ENCODE data around the gene SMURF1.

SMURF1 gene

DNA sequence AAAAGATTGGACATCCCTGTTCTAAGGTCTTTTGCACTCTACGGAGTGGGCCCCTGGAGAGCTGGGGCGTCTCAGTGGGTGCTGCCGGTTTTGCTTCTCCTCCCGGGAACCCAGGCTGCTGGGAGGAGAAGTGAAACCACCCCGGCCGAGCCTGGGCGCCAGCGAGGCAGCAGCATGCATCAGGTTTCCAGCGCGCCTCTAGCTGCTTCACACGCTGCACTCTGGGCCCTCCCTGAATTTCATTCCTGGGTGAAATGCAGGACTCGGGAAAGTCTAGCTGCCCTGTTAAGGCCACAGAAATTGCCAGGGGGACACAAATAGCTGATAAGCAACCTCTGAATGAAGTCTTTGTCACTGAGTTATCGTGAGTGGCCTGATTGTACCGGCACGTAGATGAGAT lies 138.1 kb downstream of the SMURF1 start:
- no peak for DNase-seq (ENCODE audit: low read depth)

DNA sequence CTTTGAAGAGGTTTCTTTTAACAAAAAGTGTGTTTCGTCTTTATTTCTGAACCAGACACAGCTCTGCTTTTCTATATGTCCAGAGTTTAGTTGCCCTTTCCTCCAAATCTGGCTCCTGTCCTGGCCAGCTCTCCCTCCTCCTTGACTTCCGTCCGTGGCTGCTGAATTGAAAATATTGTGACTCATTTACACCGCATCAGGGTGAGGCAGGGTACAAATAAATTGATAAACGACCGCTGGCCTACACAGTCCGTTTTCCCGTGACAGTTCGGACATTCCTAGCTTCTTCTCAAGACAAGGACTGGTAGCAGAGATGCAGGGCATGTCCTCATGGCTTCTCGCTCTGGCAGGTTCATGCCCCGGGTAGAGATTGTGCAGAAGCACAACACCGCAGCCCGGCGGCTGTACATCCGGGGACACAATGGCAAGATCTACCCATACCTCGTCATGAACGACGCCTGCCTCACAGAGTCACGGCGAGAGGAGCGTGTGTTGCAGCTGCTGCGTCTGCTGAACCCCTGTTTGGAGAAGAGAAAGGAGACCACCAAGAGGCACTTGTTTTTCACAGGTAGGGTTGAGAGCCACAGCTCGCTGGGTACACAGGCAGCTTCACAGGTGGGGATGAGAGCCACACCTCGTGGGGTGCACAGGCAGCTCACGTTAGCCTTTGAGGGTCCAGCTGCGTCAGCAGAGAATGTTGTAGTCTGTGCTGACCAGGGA lies 139.0 kb downstream of the SMURF1 start:
- no peak for DNase-seq (ENCODE audit: low read depth)

- DNase-seq (ENCODE audit: low read depth), result no peak
These were observed 139.7 kb downstream of the SMURF1 start for GRCh38 chr7:99004216-99004615.

GRCh38 chr7:99003419-99003818 lies 140.5 kb downstream of the SMURF1 start:
- no peak for DNase-seq (ENCODE audit: low read depth)

GRCh38 chr7:99002827-99003212 lies 141.1 kb downstream of the SMURF1 start:
- no peak for DNase-seq (ENCODE audit: low read depth)

DNA sequence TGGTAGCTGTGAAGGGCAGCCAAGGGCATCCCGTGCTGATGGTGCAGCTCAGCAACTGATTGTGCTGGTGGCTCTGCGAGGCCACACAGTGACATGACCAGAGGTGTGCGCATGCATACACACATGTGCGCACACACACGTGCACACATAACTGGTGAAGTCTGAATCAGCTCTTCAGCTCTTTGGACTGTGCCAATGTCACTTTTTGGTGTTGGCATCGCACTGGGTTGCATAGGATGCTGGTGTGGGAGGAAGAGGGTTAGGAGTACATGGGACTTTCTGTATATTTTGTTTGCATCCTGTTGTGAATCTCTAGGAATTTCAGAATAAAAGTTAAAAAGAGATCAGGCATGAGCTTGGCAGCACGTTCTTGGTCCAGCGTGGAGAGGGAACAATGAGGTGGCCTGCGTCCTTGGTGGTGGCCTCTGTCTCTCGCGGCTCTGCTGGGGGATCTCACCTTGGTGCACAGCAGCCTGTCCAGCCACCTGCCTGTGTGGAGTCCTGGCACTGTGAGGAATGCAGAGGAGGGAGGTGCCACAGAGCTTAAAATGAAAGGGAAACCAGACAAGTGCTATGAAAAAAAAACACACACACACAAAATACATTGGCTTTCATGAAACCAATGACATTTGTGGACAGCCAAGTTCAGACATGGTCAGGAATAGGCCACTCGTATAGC lies 141.6 kb downstream of the SMURF1 start:
- no peak for DNase-seq (ENCODE audit: low read depth)

DNA sequence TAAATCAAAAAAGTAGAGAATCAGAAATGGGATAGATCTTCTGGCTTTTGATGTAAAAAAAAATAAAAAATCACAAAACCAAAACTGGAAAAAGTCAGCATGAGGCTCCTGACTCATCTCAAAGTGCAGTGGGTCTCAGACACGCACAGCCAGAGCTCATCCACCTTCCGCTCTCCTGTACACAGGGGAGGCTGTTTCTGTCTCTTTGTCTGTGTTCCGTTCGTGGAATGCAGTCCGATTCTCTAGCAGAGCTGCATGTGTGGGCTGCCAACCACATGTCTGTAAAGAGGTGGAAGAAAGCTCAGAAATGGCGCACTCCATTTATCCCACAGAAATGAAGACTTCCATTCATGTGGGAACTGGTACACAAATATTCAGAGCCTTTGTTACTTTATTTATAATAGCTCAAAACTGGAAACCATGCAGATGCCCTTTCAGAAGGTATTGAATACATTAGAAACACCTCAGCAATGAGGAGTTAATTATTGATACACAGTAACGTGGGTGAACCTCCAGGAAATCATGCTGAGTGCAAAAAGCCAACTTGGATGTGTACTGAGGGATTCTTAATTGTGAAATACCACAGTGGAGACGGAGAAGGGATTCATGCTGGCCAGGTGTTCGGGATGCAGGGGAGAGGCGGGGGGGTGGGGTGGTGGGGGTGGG lies 142.3 kb downstream of the SMURF1 start:
- no peak for DNase-seq (ENCODE audit: low read depth)

DNA sequence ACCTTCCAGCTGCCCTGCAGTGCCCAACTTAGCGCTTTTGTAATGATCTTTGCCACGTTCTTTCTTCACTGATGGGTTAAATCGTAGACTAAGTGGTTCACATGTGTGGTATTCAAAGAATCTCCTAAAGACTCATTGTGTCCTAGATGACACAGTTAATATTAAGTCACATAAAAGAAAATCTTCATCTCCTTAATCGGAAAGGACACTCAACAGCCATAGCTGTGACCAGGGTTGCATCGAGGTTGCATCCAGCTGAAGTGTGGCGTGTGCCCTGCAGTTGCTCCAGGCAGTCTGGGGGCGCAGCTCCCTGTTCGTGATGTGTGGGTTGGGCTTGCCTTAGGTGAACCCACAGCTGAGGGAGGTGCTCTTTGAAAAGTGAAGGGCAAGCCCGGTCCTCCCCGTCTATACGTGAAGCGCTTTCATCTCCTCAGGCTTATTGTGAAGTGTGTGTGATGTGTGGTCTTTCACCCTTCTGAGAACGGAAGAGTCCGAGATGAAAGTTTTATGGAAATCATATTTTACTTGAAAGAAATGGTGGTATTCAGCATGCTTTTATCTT lies 142.9 kb downstream of the SMURF1 start:
- no peak for DNase-seq (ENCODE audit: low read depth)

- no peak for DNase-seq (ENCODE audit: low read depth)
These were observed 143.6 kb downstream of the SMURF1 start for GRCh38 chr7:99000196-99000903.

DNA sequence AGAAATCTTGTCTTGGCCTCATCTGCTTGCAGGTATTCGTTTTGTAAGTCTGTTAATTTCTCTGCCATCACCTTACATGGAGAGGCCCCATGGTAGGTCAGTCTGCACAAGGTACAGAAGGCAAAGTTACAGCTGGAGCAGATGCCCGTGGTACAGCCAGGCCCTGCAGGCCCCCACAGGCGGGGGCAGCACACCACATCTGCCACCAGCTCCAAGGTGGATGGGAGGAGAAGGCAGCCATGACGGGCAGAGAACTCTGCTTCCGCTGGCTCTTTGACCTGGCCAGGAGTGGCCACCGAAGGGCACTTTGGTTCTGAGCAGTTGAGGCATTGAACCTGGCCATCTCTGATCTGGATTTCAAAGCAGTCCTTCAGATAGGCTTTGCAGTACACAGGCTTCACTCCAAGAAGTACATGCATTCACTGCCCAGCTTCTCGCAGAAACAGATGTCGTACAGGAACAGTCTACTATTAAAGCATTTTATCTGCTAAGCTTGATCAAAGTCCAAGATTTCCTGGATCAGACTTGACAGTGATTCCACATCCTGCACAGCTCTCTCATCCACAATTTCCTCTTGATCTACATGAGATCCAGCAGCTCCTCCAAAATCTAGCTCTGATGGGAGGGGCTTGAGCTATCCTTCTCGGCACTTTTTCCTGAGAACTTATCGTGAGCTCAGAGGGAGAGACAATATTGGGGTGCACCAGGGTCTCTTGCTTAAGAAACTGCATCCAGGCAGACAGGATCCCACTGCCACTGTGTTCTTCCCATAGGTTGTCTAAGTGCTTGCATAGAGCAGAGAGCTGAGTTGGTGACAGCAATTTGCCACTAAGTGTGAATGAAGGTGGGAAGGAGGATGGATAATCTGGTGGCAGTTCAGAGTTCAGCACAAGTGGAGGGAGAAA lies 144.8 kb downstream of the SMURF1 start:
- DNase-seq (ENCODE audit: low read depth), result no peak

- no peak for DNase-seq (ENCODE audit: low read depth)
These were observed 146.1 kb downstream of the SMURF1 start for GRCh38 chr7:98997846-98998245.

DNA sequence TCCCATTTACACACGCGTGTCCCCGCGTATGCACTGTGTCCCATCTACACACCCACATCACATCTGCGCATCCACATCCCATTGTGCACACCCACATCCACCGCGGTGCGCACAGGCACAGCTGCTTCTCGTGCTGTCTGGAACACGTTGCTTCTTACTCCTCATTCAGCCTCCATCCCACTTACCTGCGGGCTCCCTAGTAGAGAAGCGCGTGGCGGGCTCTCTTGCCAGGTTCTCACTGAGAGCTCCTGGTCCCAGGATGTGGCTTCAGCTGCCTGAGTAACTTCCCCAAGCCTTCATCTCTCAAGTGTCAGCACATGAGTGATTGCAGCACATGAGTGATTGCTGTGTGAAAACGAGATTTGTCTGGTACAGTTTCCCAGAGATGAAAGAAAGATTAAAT lies 147.8 kb downstream of the SMURF1 start:
- no peak for DNase-seq (ENCODE audit: low read depth)

DNA sequence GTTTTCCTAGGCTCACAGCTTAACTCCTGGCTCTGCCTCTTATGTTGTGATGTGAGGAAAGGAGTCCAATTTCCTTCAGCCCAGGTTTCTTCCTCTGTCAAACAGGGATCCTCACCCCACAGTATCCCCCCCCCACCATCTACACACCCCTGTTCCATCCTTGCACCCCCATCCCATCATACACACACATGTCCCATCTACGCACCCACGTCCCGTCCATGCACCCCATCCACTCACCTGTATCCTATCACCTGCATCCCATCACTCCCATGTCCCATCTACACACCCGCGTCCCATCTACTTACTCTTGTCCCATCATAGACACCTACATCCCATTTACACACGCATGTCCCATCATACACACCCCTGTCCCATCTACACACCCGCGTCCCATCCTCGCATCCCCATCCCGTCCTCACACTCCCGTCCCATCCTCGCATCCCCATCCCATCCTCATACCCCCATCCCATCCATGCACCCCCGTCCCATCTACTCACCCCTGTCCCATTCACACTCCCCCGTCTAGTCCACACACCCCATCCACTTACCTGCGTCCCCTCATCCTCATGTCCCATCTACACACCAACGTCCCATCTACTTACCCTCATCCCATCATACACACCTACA lies 148.3 kb downstream of the SMURF1 start:
- no peak for DNase-seq (ENCODE audit: low read depth)

- DNase-seq (ENCODE audit: low read depth), result no peak
These were observed 148.8 kb downstream of the SMURF1 start for GRCh38 chr7:98995111-98995510.

GRCh38 chr7:98994046-98994944 lies 149.6 kb downstream of the SMURF1 start:
- DNase-seq (ENCODE audit: low read depth), result no peak

- no peak for DNase-seq (ENCODE audit: low read depth)
These were observed 150.6 kb downstream of the SMURF1 start for GRCh38 chr7:98993024-98993897.

DNA sequence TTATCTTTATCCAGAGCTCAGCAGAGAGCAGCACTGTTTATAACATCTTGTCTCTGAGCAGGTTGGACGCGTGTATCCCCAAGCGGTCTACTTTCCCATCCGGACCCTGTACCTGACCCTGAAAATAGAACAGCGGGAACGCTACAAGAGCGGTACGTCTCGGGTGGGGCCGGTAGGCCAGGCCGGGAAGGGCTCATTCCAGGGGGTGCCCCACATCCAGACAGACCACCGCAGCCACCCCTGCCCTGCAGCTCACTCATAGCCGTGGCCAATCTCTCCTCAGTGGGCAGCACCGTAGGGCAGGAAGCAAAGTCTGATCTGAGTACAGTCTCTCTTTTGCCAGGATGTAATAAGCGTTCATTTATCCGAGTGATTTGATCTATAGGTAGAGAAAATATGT lies 151.8 kb downstream of the SMURF1 start:
- no peak for DNase-seq (ENCODE audit: low read depth)

DNA sequence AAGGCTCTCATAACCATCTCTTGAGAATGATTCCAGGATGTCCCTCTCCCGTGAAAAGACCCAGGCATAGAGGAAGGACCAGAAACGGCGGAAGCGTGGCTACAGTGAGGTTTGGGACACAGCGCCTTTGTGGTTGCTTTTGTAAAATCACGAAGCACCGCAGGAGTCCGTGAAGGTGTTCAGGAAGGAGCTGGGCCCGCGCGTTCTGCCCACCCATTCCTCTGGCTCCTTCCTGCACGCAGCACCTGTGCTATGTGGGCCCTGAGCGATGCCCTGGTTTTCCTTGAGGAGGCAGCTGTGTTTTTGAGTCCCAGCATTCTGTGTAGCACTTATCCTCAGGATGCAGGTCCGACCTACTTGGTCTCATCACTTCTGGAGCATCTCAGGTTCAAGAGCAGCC lies 152.8 kb downstream of the SMURF1 start:
- no peak for DNase-seq (ENCODE audit: low read depth)

GRCh38 chr7:98990356-98990755 lies 153.6 kb downstream of the SMURF1 start:
- DNase-seq (ENCODE audit: low read depth), result no peak

Measured in GM04504 (cell line).